ENCODE results near the gene NRG3. TPM values are rescaled to one million over a fixed set of nuclear protein-coding genes. Genes with fewer than 3 reads are reported as not detected.
"Not testable (repeated sequence)": the region's sequence is repeated elsewhere in the genome, so short reads cannot be mapped to it uniquely, and the experiment has no call there.

Gene NRG3
- total and polyA plus RNA-seq, 2 donors (not counting 1 experiment from before 2014, with no cell fraction given): not detected

GRCh38 chr10:82056391-82056790, 181.4 kb downstream of the NRG3 start:
- TF ChIP-seq EZH2 (IDR thresholded peaks at IDR 0.05; ENCODE audit: low read length, missing control alignments): no peak
- Histone ChIP-seq H3K27me3 (ENCODE audit: control insufficient read depth, insufficient read depth, low read length) (no peaks in the 10 kb centered on the region), H3K27ac (ENCODE audit: insufficient read depth, low read length) (no peak overlapping the region), H3K9ac (ENCODE audit: insufficient read depth, low read length) (no peak overlapping the region), H3K4me3 (replicated peaks in 1 of 4; ENCODE audit: control extremely low read depth in 1 of 4, insufficient read depth in 1 of 4, low read depth in 3 of 4, low read length in 4 of 4) (no peak overlapping the region), H3K9me3 (ENCODE audit: control insufficient read depth, insufficient read depth, low read depth, low read length) (no peaks in the 10 kb centered on the region), H3K79me2 (ENCODE audit: control insufficient read depth, insufficient read depth, low read length) (no peaks in the 10 kb centered on the region), H3K36me3 (ENCODE audit: control insufficient read depth, insufficient read depth, low read length) (no peaks in the 10 kb centered on the region), H3K4me2 (ENCODE audit: extremely low read depth, insufficient read depth, low read length) (no peak overlapping the region), H4K20me1 (ENCODE audit: control insufficient read depth, extremely low read depth, insufficient read depth, low read length) (no peaks in the 10 kb centered on the region), H3K4me1 (ENCODE audit: control insufficient read depth, extremely low read depth, insufficient read depth, low read length) (no peaks in the 10 kb centered on the region), H2AFZ (ENCODE audit: low read length) (no peak overlapping the region)
- DNase-seq (ENCODE audit: low read depth in 2 of 2): no peak

- H3K27ac ChIP-seq (ENCODE audit: insufficient read depth, low read length); DNase-seq (ENCODE audit: low read depth in 2 of 2); H2AFZ ChIP-seq (ENCODE audit: low read length); H3K4me3 ChIP-seq (replicated peaks in 1 of 4; ENCODE audit: control extremely low read depth in 1 of 4, insufficient read depth in 1 of 4, low read depth in 3 of 4, low read length in 4 of 4); H3K4me1 ChIP-seq (ENCODE audit: control insufficient read depth, extremely low read depth, insufficient read depth, low read length); H3K9ac ChIP-seq (ENCODE audit: insufficient read depth, low read length); H3K36me3 ChIP-seq (ENCODE audit: control insufficient read depth, insufficient read depth, low read length); H3K4me2 ChIP-seq (ENCODE audit: extremely low read depth, insufficient read depth, low read length); H3K9me3 ChIP-seq (ENCODE audit: control insufficient read depth, insufficient read depth, low read depth, low read length); H3K79me2 ChIP-seq (ENCODE audit: control insufficient read depth, insufficient read depth, low read length); H3K27me3 ChIP-seq (ENCODE audit: control insufficient read depth, insufficient read depth, low read length); H4K20me1 ChIP-seq (ENCODE audit: control insufficient read depth, extremely low read depth, insufficient read depth, low read length): not testable (repeated sequence)
Observed at GRCh38 chr10:82067192-82067591, 192.2 kb downstream of the NRG3 start.

- H3K27me3 ChIP-seq (ENCODE audit: control insufficient read depth, insufficient read depth, low read length): no peaks in the 10 kb centered on the region
- H3K79me2 ChIP-seq (ENCODE audit: control insufficient read depth, insufficient read depth, low read length): no peaks in the 10 kb centered on the region
- H3K36me3 ChIP-seq (ENCODE audit: control insufficient read depth, insufficient read depth, low read length): no peaks in the 10 kb centered on the region
- H3K9ac ChIP-seq (ENCODE audit: insufficient read depth, low read length): no peak overlapping the region
- no peaks in the 10 kb centered on the region for H4K20me1 ChIP-seq (ENCODE audit: control insufficient read depth, extremely low read depth, insufficient read depth, low read length)
- DNase-seq (ENCODE audit: low read depth in 2 of 2): no peak
- no peak overlapping the region for H2AFZ ChIP-seq (ENCODE audit: low read length)
- no peaks in the 10 kb centered on the region for H3K4me1 ChIP-seq (ENCODE audit: control insufficient read depth, extremely low read depth, insufficient read depth, low read length)
- no peak for TF ChIP-seq CTCF (conservative IDR thresholded peaks at IDR 0.05 in 1 of 2, IDR thresholded peaks at IDR 0.05 in 1 of 2; ENCODE audit: low read depth in 1 of 2, low read length in 2 of 2)
- no peak for TF ChIP-seq EZH2 (IDR thresholded peaks at IDR 0.05; ENCODE audit: low read length, missing control alignments)
- H3K4me2 ChIP-seq (ENCODE audit: extremely low read depth, insufficient read depth, low read length): no peak overlapping the region
- H3K9me3 ChIP-seq (ENCODE audit: control insufficient read depth, insufficient read depth, low read depth, low read length): no peaks in the 10 kb centered on the region
- no peak overlapping the region for H3K27ac ChIP-seq (ENCODE audit: insufficient read depth, low read length)
- H3K4me3 ChIP-seq (replicated peaks in 1 of 4; ENCODE audit: control extremely low read depth in 1 of 4, insufficient read depth in 1 of 4, low read depth in 3 of 4, low read length in 4 of 4): no peak overlapping the region
Observed at GRCh38 chr10:82068501-82068900, 193.5 kb downstream of the NRG3 start.

- no peaks in the 10 kb centered on the region for H3K27me3 ChIP-seq (ENCODE audit: control insufficient read depth, insufficient read depth, low read length)
- TF ChIP-seq EZH2 (IDR thresholded peaks at IDR 0.05; ENCODE audit: low read length, missing control alignments) (no peak), CTCF (conservative IDR thresholded peaks at IDR 0.05 in 1 of 2, IDR thresholded peaks at IDR 0.05 in 1 of 2; ENCODE audit: low read depth in 1 of 2, low read length in 2 of 2) (no peak)
- no peak overlapping the region for H3K4me3 ChIP-seq (replicated peaks in 1 of 4; ENCODE audit: control extremely low read depth in 1 of 4, insufficient read depth in 1 of 4, low read depth in 3 of 4, low read length in 4 of 4)
- H3K9ac ChIP-seq (ENCODE audit: insufficient read depth, low read length): no peak overlapping the region
- H4K20me1 ChIP-seq (ENCODE audit: control insufficient read depth, extremely low read depth, insufficient read depth, low read length): no peaks in the 10 kb centered on the region
- no peak for DNase-seq (ENCODE audit: low read depth in 2 of 2)
- H3K4me2 ChIP-seq (ENCODE audit: extremely low read depth, insufficient read depth, low read length): no peak overlapping the region
- H2AFZ ChIP-seq (ENCODE audit: low read length): no peak overlapping the region
- no peaks in the 10 kb centered on the region for H3K79me2 ChIP-seq (ENCODE audit: control insufficient read depth, insufficient read depth, low read length)
- H3K27ac ChIP-seq (ENCODE audit: insufficient read depth, low read length): no peak overlapping the region
- H3K4me1 ChIP-seq (ENCODE audit: control insufficient read depth, extremely low read depth, insufficient read depth, low read length): no peaks in the 10 kb centered on the region
- H3K36me3 ChIP-seq (ENCODE audit: control insufficient read depth, insufficient read depth, low read length): no peaks in the 10 kb centered on the region
- no peaks in the 10 kb centered on the region for H3K9me3 ChIP-seq (ENCODE audit: control insufficient read depth, insufficient read depth, low read depth, low read length)
Observed at GRCh38 chr10:82071231-82071630, 196.2 kb downstream of the NRG3 start.

All from fibroblast of lung (primary cell).